Activated CD4-positive, CD25-positive, alpha-beta regulatory T cell treated with anti-CD3 and anti-CD28 coated beads, Interleukin-2, amount 50 U/mL, for 72 hours (primary cell): ENCODE data around the gene GLIPR1L1.

Experiments used
- DNase-seq: peaks from one replicate; pipeline ENCODE4 v3.0.0; 2021

The GLIPR1L1 gene

GRCh38 chr12:75354011-75354410 is 19.5 kb downstream of the GLIPR1L1 start:
- DNase-seq = no peak

GRCh38 chr12:75360920-75361319 is 26.4 kb downstream of the GLIPR1L1 start:
- no peak for DNase-seq

- no peak for DNase-seq
These were observed 26.9 kb downstream of the GLIPR1L1 start for GRCh38 chr12:75361408-75361807.

GRCh38 chr12:75364919-75365318 is 30.4 kb downstream of the GLIPR1L1 start:
- DNase-seq = no peak

- no peak for DNase-seq
These were observed 32.2 kb downstream of the GLIPR1L1 start for GRCh38 chr12:75366629-75367028.

- no peak for DNase-seq
These were observed 40.5 kb downstream of the GLIPR1L1 start for GRCh38 chr12:75374971-75375370.

- no peak for DNase-seq
These were observed 43.9 kb downstream of the GLIPR1L1 start for GRCh38 chr12:75378354-75378753.

GRCh38 chr12:75389061-75389460 is 54.6 kb downstream of the GLIPR1L1 start:
- no peak for DNase-seq

- DNase-seq = no peak
These were observed 55.2 kb downstream of the GLIPR1L1 start for GRCh38 chr12:75389706-75390105.

GRCh38 chr12:75390156-75390898 is 55.9 kb downstream of the GLIPR1L1 start:
- DNase-seq = no peak

GRCh38 chr12:75390899-75391538 is 56.5 kb downstream of the GLIPR1L1 start, which contains the start of gene GLIPR1L2:
TSS of gene GLIPR1L2 (plus strand) at chr12:75391089. CDS start at chr12:75391117, 28 bp downstream.
- peak; percentile 89 for DNase-seq

- DNase-seq = no peak
These were observed 69.8 kb downstream of the GLIPR1L1 start for GRCh38 chr12:75404231-75404630.

GRCh38 chr12:75407683-75408082 is 73.2 kb downstream of the GLIPR1L1 start:
- DNase-seq = no peak

- DNase-seq = no peak
These were observed 75.4 kb downstream of the GLIPR1L1 start for GRCh38 chr12:75409830-75410229.

- no peak for DNase-seq
These were observed 80.2 kb downstream of the GLIPR1L1 start for GRCh38 chr12:75414671-75415070.

- no peak for DNase-seq
These were observed 85.4 kb downstream of the GLIPR1L1 start for GRCh38 chr12:75419841-75420240.
